ENCODE results near the gene EXOC6.
"Not testable (repeated sequence)": the region's sequence is repeated elsewhere in the genome, so short reads cannot be mapped to it uniquely, and the experiment has no call there.

EXOC6 gene

DNA sequence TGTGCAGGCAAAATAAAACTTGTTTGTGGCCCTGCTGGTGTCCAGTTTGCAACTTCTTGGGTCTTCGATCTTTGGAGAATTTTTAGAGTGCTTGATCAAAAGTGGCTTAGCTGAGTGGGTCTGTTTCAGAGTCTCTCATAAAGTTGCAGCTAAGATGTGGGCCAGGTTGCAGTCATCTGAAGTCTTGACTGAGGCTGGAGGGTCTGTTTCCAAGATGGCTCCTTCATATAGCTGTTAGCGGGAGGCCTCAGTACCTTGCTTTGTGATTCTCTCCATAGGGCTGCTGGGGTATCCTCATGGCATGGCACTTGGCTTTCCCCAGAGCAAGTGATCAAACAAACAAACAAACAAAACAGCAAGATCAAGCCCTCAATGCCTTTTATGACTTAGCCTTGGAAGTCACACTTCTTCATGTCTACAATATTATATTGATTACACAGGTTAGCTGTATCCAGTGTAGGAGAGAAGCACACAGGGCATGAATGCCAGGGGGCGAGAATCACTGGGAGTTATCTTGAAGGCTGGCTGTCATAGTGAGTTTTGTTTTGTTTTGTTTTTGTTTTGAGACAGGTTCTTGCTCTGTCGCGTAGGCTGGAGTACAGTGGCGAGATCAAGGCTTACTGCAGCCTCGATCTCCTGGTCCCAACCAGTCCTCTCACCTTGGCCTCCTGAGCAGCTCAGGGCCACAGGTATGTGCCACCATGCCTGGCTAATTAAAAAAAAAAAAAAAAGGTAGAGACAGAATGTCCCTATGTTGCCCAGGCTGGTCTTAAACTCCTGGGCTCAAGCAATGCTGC lies 235.6 kb downstream of the EXOC6 start:
- DNase-seq: no peak

DNA sequence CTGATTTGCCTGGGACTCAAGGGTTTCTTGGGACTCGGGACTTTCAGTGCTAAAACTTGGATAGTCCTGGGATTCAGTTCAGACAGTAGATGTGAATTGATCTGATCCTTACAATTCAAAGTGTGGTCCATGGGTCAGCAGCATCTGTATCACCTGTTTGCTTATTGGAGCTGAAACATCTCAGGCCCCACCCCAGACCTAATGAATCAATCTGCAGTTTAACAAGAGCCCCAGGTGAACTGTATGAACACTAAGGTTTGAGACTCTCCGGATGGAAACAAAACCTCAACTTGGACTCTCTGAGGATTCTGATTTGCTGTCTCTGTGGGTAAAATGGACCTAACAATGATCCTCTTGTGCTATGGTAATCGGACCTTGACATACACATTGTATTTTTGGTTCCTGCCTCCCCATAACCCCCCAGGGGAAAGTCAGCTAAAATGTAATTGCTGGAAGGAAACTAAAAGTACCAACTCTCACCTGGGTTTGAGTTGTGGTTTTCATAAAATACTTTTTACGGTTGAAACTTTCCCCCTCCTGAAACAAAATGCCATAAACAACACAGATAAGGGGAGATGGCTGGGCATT lies 237.0 kb downstream of the EXOC6 start:
- no peak for DNase-seq

DNA sequence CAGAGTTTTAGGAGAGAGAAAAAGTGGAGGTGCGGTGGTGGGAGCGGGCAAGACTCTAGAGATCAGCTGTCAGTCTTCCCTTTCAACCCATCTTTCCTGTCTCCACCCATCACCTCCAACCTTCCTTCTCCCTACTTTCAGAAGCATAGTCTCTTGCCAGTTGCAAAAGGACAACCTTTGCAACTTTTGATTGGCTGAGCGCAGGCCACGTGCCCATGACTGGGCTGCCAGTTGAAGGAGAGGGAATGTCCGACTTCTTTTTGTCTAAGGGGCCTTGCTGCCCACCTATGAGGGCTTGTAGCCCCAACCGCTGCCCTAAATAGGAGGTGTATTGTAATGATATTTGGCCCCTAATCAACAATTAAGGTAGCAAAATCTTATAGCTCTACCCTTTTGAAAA lies 238.0 kb downstream of the EXOC6 start:
- no peak for DNase-seq

DNA sequence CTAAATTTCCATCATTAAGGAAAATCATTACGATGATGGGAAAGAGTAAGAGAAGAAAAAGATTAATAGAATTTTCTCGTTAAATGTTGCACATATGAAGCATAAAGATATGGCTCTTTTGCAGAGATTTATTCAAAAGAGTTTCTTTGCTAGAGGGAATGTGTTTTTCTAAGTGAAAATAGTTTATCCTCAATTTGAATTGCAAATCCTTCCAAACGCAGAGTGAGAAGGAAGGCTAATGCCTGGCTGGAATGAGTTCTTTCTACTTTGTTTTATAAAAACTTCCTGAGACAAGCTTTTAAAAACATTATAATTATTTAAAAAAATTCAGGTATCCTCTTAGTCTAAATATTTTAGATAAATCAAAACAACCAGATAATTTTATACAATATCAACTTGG lies 239.5 kb downstream of the EXOC6 start:
- no peak for DNase-seq

DNA sequence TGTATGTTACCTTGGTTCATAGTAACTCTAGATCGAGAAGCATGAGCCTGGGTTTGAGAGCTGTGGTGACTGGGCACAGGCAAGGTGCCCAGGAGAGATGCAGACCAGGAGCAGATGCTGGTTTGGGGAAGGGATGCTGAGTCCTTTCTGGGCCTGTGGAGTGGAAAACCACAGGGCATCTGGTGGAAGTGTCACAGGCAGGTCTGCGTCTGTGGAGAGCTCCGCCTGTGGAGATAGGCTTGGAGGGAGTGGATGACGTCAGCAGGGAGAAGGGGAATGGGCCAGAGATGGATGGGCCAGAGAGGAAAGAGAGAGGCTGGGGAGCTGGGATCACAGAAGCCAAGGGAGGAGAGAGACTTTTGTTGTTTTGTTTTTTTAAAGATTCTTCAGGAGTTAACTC lies 240.1 kb downstream of the EXOC6 start:
- DNase-seq: no peak

DNA sequence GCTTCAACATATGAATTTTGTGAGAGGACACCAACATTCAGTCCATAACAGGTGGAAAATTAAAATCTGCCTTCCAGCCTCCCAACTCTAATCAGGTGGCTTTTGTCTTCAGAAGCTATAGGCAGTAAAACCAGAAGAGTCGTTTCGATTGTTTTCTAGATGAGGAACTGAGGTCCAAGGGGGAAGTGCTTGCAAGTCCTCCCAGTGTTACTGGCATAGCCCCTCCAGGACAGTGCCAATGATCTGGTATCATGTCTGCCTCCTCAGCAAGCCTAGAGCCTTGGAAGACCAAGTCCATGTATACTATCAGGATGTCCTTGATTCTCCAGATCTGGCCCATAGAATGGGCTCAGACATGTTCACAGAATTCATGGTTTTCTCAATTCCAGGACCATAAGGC lies 242.3 kb downstream of the EXOC6 start:
- DNase-seq: no peak

DNA sequence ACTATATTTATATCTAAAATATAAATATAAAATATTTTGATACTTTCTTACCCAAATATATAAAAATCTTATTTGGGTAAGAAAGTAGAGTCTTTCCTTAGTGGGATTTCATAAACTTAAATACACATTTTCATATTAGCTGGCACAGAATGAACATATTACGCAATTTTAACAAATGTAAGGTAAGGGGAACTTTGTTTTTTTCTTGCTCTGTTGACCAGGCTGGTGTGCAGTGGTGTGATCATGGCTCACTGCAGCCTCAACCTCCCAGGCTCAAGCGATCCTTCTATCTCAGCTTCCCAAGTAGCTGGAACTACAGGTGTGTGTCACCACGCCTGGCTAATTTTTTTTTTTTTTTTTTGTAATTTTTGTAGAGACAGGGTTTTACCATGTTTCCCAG lies 243.6 kb downstream of the EXOC6 start:
- no peak for DNase-seq

DNA sequence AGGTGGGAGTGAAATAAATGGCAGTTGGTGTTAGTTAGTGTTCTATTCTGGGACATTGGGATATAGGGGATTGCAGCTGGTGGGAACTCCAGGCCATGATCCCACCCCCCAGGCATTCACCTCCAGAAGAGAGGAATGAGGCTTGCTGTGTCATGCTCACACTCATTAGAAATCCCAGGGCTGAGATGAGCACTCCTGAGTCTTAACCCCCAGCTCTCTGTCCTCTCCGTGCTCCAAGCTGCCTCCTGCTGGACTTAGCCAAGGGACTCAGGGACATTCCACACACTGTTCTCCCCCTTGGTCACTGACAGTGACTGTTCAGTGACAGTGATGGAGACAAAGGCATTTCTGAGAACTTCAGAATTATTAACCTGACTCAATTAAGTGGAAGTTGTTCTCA lies 246.9 kb downstream of the EXOC6 start:
- DNase-seq: no peak

DNA sequence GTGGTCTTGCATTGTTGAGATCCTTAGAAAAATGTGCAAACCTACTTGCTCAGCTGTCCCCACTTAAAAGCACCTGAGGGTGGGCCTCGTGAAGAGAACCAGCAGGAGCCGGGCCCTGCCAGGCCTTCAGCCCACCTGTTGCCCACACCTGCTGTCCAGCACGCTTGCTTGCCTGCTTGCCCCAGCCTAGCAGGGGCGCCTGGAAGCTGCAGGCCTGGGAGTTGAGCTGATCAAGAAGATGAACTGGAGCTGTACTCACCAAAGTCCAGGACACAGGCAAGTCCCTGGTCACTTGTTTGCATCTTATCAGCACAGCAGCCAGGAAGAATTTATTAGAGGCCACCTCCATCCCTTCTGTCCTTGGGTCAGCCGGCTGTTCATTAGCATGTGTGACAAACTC lies 248.6 kb downstream of the EXOC6 start:
- no peak for DNase-seq

DNA sequence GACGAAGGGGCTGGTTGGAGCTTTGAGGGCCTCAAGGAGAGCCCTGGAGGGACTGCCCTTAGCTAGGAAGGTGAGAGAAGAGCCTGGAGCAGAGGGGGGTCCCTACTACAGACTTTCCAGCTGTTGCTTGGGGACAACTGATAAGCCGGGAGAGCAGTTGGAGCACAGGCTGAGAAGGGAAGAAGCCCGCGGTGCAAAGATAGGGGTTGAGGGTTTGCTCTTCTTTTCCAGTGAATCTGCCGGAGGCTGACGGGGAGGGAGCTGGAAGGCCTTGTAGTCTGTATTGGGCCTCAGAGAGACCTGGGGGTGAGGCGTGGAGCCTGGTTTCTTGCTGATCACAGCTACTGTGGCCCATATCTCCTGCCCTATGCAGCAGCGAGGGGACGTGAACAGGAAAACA lies 249.1 kb downstream of the EXOC6 start:
- no peak for DNase-seq

DNA sequence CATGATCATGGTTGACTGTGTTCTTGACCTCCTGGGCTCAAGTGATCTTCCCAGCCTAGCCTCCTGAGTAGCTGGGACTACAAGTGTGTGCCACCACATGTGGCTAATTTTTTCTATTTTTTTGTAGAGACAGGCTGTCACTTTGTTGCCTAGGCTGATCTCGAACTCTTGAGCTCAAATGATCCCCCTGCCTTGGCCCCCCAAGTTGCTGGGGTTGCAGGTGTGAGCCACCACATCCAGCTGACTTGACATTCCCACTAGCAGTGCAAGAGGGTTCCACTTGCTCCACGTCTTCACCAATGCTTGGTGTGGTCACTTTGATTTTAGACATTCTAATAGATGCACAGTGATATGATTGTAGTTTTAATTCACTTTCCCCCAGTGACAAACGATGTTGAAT lies 250.5 kb downstream of the EXOC6 start:
- DNase-seq: no peak

DNA sequence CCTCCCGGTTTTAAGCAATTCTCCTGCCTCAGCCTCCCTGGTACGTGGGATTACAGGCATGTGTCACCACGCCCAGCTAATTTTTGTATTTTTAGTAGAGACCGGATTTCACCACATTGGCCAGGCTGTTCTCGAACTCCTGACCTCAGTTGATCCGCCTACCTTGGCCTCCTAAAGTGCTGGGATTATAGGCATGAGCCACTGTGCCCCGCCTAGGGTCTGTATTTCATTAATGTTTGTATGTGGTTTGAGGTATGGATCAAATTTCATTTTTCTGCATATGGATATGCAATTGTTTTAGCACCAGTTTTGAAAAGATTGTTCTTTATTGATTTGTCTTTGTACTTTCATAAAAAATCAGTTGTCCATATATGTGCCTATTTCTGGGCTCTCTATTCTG lies 251.3 kb downstream of the EXOC6 start:
- no peak for DNase-seq

DNA sequence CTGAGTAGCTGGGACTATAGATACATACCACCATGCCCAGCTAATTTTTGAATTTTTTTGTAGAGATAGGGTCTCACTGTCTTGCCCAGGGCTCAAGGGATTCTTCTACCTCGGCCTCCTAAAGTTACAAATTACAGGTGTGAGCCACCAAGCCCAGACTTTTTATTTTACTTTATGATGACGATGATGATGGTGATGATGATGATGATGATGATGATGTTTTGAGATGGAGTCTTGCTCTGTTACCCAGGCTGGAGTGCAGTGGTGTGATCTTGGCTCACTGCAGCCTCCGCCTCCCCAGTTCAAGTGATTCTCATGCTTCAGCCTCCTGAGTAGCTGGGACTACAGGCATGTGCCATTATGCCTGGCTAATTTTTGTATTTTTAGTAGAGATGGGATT lies 252.8 kb downstream of the EXOC6 start:
- DNase-seq: not testable (repeated sequence)

DNA sequence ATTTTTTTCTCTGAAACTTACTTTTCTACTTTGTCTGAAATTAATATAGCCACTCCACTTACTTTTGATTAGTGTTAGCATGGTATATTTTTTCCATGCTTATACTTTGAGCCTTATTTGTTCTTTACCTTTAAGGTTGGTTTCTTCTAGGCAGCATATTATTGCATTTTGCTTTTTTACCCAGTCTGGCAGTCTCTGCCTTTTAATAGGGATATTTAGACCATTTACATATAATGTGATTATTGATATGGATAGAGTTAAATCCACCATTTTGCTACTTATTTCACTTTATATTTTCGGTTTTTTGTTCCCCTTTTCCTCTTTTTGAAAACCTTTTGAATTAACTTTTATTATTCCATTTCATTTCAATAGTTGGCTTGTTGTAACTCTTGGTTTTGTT lies 255.6 kb downstream of the EXOC6 start:
- no peak for DNase-seq

DNA sequence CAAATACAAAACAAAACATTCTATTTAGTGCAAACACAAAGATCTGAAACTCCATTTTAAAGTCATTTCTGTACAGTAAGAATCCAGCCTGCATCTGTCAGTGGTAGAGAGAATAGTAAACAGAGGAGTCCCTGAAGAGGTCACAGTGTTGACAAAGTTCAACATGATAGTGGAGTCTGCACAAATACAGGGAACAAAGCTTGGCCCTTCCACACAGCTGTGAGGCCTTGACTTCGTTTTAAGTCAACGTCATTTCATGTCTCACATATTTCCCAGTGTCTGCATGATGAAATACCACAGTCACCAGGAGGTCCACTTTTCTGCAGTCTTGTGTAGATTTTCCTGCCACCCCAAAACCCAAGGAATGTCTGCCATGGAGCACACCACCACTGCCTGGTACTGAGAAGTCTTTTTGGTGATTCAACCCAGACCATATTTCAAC lies 258.3 kb downstream of the EXOC6 start:
- DNase-seq: no peak
